ENCODE measurements around the gene FBXL19. TPM values are rescaled to one million over a fixed set of nuclear protein-coding genes. Genes with fewer than 3 reads are reported as not detected.

FBXL19 gene
- total RNA-seq, 1 donor from 2014 or later: 8.0 TPM

- DNase-seq (ENCODE audit: low spot score): no peak
- intact Hi-C loops (cut with DNase I): loop anchor here (10.0 kb wide), 2 partner anchors 501 to 921 kb away; partner anchors contain the start of genes ARMC5 and ZNF267
Observed at GRCh38 chr16:30953511-30954124, 30.2 kb downstream of the FBXL19 start.

GRCh38 chr16:30954993-30955392 is 31.6 kb downstream of the FBXL19 start:
- no peak for DNase-seq (ENCODE audit: low spot score)
- intact Hi-C loops (cut with DNase I): loop anchor here (5.0 to 10.0 kb wide), 3 partner anchors 117 to 920 kb away; partner anchors contain the start of genes ARMC5, ZNF267, ZNF646 and ZNF668

GRCh38 chr16:30956601-30957455 is 33.5 kb downstream of the FBXL19 start:
- intact Hi-C loops (cut with DNase I): loop anchor here (5.0 to 10.0 kb wide), 3 partner anchors 115 to 918 kb away; partner anchors contain the start of genes ARMC5, ZNF267, ZNF646 and ZNF668
- DNase-seq (ENCODE audit: low spot score): peak; percentile 92

- peak; percentile 98 for DNase-seq (ENCODE audit: low spot score)
- intact Hi-C loops (cut with DNase I): loop anchor here (5.0 to 10.0 kb wide), 3 partner anchors 115 to 917 kb away; partner anchors contain the start of genes ARMC5, ZNF267, ZNF646 and ZNF668
Observed at GRCh38 chr16:30957456-30958174, 34.2 kb downstream of the FBXL19 start, which contains the start of gene SETD1A. SETD1A (plus strand) TSS chr16:30957754; CDS start chr16:30958732, 978 bp downstream.

- DNase-seq (ENCODE audit: low spot score): no peak
- intact Hi-C loops (cut with DNase I): loop anchor here (5.0 to 10.0 kb wide), 3 partner anchors 114 to 916 kb away; partner anchors contain the start of genes ARMC5, ZNF267, ZNF646 and ZNF668
Observed at GRCh38 chr16:30958175-30959079, 35.1 kb downstream of the FBXL19 start.

- DNase-seq (ENCODE audit: low spot score): no peak
- intact Hi-C loops (cut with DNase I): no loop called here
Observed at GRCh38 chr16:30961384-30961783, 38.0 kb downstream of the FBXL19 start.

GRCh38 chr16:30963925-30964511 is 40.6 kb downstream of the FBXL19 start:
- no peak for DNase-seq (ENCODE audit: low spot score)
- intact Hi-C loops (cut with DNase I): no loop called here

GRCh38 chr16:30964574-30965226 is 41.3 kb downstream of the FBXL19 start:
- DNase-seq (ENCODE audit: low spot score): no peak
- intact Hi-C loops (cut with DNase I): no loop called here

GRCh38 chr16:30965436-30965835 is 42.1 kb downstream of the FBXL19 start:
- DNase-seq (ENCODE audit: low spot score): no peak
- intact Hi-C loops (cut with DNase I): no loop called here

- intact Hi-C loops (cut with DNase I): no loop called here
- no peak for DNase-seq (ENCODE audit: low spot score)
Observed at GRCh38 chr16:30966033-30966619, 42.8 kb downstream of the FBXL19 start.

GRCh38 chr16:30967795-30968194 is 44.4 kb downstream of the FBXL19 start:
- no peak for DNase-seq (ENCODE audit: low spot score)
- intact Hi-C loops (cut with DNase I): no loop called here

- intact Hi-C loops (cut with DNase I): no loop called here
- DNase-seq (ENCODE audit: low spot score): no peak
Observed at GRCh38 chr16:30969246-30969842, 46.0 kb downstream of the FBXL19 start.

GRCh38 chr16:30971298-30971697 is 47.9 kb downstream of the FBXL19 start:
- intact Hi-C loops (cut with DNase I): no loop called here
- DNase-seq (ENCODE audit: low spot score): no peak

GRCh38 chr16:30972872-30973271 is 49.5 kb downstream of the FBXL19 start:
- intact Hi-C loops (cut with DNase I): no loop called here
- DNase-seq (ENCODE audit: low spot score): no peak

GRCh38 chr16:30974348-30974747 is 51.0 kb downstream of the FBXL19 start:
- intact Hi-C loops (cut with DNase I): no loop called here

GRCh38 chr16:30976486-30976885 is 53.1 kb downstream of the FBXL19 start:
- intact Hi-C loops (cut with DNase I): no loop called here
- DNase-seq (ENCODE audit: low spot score): no peak

More at GRCh38 chr16:30974348-30974747, 51.0 kb downstream of the FBXL19 start:
- DNase-seq (ENCODE audit: low spot score): no peak

- intact Hi-C loops (cut with DNase I): no loop called here
- DNase-seq (ENCODE audit: low spot score): no peak
Observed at GRCh38 chr16:30977502-30977901, 54.1 kb downstream of the FBXL19 start.

Measured in cardiac septum (tissue), 1 donor.